ENCODE measurements around the gene EXOC6B.
A peak's percentile ranks its signal among the peaks of the same experiment; 100 is the strongest.

Gene EXOC6B

DNA sequence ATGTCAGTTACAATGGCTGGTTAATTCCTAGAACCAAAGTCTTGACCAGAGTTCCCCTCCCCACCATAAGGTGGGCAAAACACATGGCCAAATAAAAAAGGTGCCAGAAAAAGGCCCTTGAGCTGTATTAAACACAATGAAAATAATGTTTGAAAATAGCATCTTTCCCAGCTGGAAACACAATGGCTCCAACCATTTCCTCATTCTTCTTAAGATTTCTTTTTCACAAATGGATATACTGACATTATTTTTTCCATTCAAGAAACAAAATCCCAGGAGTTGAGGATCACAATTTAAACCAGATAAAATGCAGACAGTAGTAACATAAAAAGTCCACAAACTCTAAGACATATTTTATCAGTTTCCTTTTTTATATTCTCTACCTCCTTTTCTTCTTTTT, 143.8 kb downstream of the EXOC6B start:
- no peak for DNase-seq (ENCODE audit: low read depth)
- H3K4me3 ChIP-seq (ENCODE audit: low read depth, low read length), result no peak overlapping the region
- TF ChIP-seq, protein P1, sequence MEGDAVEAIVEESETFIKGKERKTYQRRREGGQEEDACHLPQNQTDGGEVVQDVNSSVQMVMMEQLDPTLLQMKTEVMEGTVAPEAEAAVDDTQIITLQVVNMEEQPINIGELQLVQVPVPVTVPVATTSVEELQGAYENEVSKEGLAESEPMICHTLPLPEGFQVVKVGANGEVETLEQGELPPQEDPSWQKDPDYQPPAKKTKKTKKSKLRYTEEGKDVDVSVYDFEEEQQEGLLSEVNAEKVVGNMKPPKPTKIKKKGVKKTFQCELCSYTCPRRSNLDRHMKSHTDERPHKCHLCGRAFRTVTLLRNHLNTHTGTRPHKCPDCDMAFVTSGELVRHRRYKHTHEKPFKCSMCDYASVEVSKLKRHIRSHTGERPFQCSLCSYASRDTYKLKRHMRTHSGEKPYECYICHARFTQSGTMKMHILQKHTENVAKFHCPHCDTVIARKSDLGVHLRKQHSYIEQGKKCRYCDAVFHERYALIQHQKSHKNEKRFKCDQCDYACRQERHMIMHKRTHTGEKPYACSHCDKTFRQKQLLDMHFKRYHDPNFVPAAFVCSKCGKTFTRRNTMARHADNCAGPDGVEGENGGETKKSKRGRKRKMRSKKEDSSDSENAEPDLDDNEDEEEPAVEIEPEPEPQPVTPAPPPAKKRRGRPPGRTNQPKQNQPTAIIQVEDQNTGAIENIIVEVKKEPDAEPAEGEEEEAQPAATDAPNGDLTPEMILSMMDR (IDR thresholded peaks at IDR 0.05; ENCODE audit: insufficient read depth, low read depth, low read length, missing control alignments), result no peak

DNA sequence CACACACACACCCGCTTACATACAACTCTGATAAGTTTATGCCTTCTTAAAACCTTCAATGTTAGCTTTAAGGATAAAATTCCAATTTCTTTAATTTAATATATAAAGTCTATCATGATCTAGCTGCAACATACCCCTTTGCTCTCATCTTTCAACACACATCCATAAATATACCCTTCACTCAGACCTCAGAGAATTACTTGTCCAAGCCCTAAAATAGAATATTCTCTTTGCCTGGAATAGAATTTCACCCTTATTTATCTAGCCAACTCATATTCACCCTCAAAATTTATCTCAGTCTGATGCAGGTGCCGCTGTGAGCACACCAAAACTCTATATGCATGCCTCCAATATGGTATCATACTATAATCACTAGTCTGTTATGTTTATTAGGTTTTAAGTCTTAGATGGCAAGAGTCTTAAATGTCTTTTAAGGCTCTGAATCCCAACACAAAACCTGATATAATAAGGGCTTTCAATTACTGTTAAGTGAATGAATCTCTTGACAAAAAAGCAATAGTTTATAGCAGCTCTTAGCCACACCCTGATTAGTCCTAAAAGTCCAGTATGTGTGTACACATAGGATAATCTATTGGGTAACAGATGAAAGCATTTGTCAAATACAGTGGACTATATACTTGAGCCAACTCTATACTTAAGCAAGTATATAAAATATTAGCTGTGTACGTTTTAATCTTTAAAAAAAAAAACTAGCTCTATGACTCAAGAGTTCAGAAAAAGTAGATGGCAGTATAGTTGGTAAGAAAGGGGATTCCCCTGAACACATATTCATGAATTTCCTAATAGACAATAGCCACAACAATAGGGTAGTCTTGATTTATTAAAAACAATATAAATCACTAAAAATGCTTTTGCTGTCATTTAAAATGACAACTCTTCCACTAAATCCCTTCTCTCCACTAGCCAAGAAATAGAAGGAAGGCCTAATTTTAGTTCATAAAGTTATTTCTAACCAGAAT, 144.5 kb downstream of the EXOC6B start:
- no peak overlapping the region for H3K4me3 ChIP-seq (ENCODE audit: low read depth, low read length)
- DNase-seq (ENCODE audit: low read depth), result no peak
- TF ChIP-seq, protein P1 (IDR thresholded peaks at IDR 0.05; ENCODE audit: insufficient read depth, low read depth, low read length, missing control alignments), result no peak

DNA sequence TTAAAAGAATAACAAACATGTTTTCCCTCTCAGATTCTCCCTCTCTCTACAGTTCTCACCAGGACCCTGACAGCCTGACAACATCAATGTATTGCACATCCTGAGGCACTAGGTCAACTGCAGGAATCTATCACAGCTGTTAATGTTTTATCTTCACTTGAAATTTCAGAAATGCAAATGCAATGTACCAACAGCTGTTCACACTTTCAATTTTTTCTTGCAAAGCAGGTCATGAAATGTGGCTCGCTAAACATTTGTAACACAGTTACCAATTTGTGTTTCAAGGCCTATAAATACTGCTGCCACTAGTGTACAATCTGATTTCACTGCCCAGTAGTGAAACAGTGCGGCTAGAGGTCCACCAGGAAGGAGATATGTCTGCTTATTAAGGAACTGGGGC, 147.8 kb downstream of the EXOC6B start:
- TF ChIP-seq, protein P1 (IDR thresholded peaks at IDR 0.05; ENCODE audit: insufficient read depth, low read depth, low read length, missing control alignments), result no peak
- H3K4me3 ChIP-seq (ENCODE audit: low read depth, low read length), result no peak overlapping the region
- DNase-seq (ENCODE audit: low read depth), result peak; percentile 2

DNA sequence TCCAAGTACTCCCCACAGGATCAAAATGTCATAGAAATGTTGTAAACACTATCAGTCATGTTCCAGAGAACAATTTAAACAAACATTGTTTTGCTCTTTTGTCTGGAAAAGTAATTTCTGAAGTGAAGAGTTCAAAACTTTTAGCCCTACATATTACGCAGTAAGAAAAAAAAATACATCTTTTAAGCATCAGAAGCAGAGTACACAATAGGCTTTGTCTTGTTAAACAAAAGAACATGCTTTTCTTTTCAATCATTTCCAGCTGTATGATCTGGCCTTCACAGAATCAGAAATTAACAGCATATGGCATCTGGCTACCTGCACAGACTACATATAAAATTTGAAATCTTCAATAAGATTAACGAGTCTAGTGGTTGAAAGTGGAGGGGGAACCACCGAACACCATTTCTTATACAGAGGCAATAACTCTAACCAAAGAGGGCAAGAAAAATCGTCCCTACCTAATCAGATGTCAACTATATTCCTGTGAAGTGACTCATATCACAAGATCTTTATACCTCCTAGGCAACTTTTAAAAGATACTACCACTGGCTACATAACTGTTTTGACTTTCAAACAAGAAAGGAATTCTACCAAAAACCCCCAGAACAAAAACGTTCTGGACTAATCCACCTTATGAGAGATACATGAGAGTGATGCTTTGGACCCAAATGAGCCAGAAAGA, 149.3 kb downstream of the EXOC6B start:
- TF ChIP-seq, protein P1 (IDR thresholded peaks at IDR 0.05; ENCODE audit: insufficient read depth, low read depth, low read length, missing control alignments), result no peak
- H3K4me3 ChIP-seq (ENCODE audit: low read depth, low read length), result no peak overlapping the region
- no peak for DNase-seq (ENCODE audit: low read depth)

DNA sequence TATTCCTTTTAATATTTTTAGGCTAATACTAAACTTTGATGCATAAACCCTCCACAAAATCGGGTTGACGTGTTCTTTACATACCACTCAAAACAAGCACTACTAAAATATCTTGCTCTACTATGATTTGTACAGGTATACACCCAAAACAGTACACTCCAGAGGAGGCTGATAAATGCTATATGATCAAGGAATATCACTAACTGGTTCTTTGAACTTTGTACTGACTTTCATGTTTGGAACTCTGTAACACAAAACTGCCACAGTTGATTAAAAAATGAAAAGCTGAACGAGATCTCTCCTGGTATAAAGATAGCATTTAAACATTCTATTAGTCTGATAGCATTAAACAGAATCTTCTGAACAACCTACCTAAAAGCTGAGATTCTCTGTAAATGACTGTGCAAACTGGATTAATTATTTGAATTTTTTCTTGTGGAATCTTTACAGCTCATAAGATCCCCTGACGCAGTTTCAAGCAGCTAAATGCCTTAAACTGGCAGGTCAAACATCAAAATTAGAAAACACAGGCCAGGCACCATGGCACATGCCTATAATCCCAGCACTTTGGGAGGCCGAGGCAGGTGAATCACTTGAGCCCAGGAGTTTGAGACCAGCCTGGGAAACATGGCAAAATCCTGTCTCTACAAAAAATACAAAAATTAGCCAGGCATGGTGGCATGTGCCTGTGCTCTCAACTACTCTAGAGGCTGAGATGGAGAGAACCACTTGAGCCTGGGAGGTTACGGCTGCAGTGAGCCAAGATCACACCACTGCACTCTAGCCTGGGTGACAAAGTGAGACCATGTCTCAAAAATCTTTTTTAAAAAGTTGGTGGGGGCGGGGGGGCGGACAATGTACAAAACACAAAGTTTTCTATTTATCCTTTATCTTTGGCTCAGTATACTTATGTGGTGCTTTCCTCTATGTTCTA, 150.6 kb downstream of the EXOC6B start:
- TF ChIP-seq, protein P1 (IDR thresholded peaks at IDR 0.05; ENCODE audit: insufficient read depth, low read depth, low read length, missing control alignments), result no peak
- DNase-seq (ENCODE audit: low read depth), result no peak
- H3K4me3 ChIP-seq (ENCODE audit: low read depth, low read length), result no peak overlapping the region

DNA sequence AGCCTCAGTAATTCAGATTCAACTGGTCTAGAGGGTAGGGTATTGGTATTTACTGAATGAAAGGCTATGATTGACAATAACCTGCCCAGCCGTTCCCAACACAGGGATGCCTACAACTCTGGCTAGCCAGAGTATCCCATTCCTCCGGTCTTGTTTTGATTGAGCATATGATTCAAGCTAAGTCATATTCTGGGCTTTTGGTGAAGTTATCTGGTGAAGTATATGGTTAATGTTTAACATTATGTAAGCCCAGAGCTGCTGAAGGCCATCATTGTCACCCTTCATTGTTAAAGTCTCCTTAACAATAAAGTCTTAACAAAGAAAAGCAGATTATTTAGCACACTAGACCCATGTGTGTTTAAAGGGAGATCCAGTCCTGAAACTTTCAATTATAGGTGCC, 152.6 kb downstream of the EXOC6B start:
- no peak for DNase-seq (ENCODE audit: low read depth)
- TF ChIP-seq, protein P1 (IDR thresholded peaks at IDR 0.05; ENCODE audit: insufficient read depth, low read depth, low read length, missing control alignments), result no peak
- no peak overlapping the region for H3K4me3 ChIP-seq (ENCODE audit: low read depth, low read length)
